WERI-Rb-1 (cell line): ENCODE measurements around the gene MAT2B.

ENCODE experiments used
- DNase-seq: peaks from one replicate; pipeline ENCODE4 v3.0.0-alpha.2; 2020
- H3K27ac ChIP-seq: fragments of 250-450 bp; sonication (Bioruptor Pico); 2 replicates; pipeline ENCODE4 v1.5.1; 2020; ENCODE audit warnings: mild to moderate bottlenecking, moderate library complexity
- H3K27me3 ChIP-seq: fragments of 250-450 bp; sonication (Bioruptor Pico); 2 replicates; pipeline ENCODE4 v1.5.1; 2021; ENCODE audit warnings: mild to moderate bottlenecking, low read depth, moderate library complexity; ENCODE audit not compliant: insufficient read depth, severe bottlenecking
- H3K36me3 ChIP-seq: fragments of 250-450 bp; sonication (Bioruptor Pico); 2 replicates; pipeline ENCODE4 v1.5.1; 2020; ENCODE audit warnings: mild to moderate bottlenecking, moderate library complexity
- H3K4me3 ChIP-seq: 2 replicates; pipeline ENCODE4 v1.5.1; 2011; ENCODE audit warnings: low read depth, mild to moderate bottlenecking, control low read depth, low read length
- H3K9me3 ChIP-seq: fragments of 250-450 bp; sonication (Bioruptor Pico); 2 replicates; pipeline ENCODE4 v1.5.1; 2021; ENCODE audit warnings: mild to moderate bottlenecking, moderate library complexity; ENCODE audit not compliant: severe bottlenecking
- TF ChIP-seq, protein P1 (sequence below): IDR thresholded peaks from 2 replicates; pipeline ENCODE4 v1.5.1; 2011; ENCODE audit warnings: low read depth, mild to moderate bottlenecking, control low read depth, inconsistent platforms, low read length

MAT2B gene

DNA sequence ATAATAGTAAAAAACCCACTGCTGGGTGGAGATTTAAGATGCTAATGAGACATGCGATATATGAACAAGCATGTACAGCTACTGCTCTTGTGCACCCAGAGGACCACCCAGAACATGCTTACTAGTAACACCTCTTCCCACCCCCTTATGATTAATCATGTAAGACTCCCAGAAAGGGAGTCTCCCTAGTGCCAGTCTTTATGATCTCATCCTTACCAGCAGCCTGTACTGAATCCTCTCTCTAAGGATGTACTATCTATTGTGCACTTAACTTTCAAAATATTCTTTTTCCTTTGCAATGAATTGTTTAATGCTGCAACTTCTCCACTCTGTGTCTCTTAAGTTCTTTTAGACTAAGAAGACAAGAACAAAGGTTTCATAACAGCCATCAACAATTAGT, 9.1 kb upstream of the MAT2B start:
- TF ChIP-seq, protein P1, sequence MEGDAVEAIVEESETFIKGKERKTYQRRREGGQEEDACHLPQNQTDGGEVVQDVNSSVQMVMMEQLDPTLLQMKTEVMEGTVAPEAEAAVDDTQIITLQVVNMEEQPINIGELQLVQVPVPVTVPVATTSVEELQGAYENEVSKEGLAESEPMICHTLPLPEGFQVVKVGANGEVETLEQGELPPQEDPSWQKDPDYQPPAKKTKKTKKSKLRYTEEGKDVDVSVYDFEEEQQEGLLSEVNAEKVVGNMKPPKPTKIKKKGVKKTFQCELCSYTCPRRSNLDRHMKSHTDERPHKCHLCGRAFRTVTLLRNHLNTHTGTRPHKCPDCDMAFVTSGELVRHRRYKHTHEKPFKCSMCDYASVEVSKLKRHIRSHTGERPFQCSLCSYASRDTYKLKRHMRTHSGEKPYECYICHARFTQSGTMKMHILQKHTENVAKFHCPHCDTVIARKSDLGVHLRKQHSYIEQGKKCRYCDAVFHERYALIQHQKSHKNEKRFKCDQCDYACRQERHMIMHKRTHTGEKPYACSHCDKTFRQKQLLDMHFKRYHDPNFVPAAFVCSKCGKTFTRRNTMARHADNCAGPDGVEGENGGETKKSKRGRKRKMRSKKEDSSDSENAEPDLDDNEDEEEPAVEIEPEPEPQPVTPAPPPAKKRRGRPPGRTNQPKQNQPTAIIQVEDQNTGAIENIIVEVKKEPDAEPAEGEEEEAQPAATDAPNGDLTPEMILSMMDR, result no peak
- no peak for DNase-seq
- peaks cover 7% of the 10 kb centered on the region; the same call in 1 of the 2 replicates for H3K36me3 ChIP-seq
- no peak overlapping the region for H3K4me3 ChIP-seq
- no peaks in the 10 kb centered on the region for H3K27me3 ChIP-seq
- H3K27ac ChIP-seq, result no peak overlapping the region
- peaks cover 2% of the 10 kb centered on the region for H3K9me3 ChIP-seq

- H3K36me3 ChIP-seq, result peaks cover 3% of the 10 kb centered on the region; the same call in 1 of the 2 replicates
- no peak for DNase-seq
- H3K4me3 ChIP-seq, result no peak overlapping the region
- no peaks in the 10 kb centered on the region for H3K27me3 ChIP-seq
- H3K27ac ChIP-seq, result no peak overlapping the region
- peaks cover 2% of the 10 kb centered on the region for H3K9me3 ChIP-seq
- TF ChIP-seq, protein P1, result no peak
These were observed 8.1 kb upstream of the MAT2B start for GRCh38 chr5:163497315-163497714.

- peaks cover 2% of the 10 kb centered on the region for H3K9me3 ChIP-seq
These were observed 6.5 kb upstream of the MAT2B start for GRCh38 chr5:163498886-163499285.

GRCh38 chr5:163502521-163502920, 2.9 kb upstream of the MAT2B start:
- Histone ChIP-seq H3K27ac (no peak overlapping the region), H3K9me3 (no peaks in the 10 kb centered on the region), H3K4me3 (no peak overlapping the region), H3K36me3 (no peaks in the 10 kb centered on the region), H3K27me3 (no peaks in the 10 kb centered on the region)
- TF ChIP-seq, protein P1, result no peak
- DNase-seq, result no peak

More at GRCh38 chr5:163498886-163499285, 6.5 kb upstream of the MAT2B start:
- DNase-seq, result no peak
- Histone ChIP-seq H3K27ac (no peak overlapping the region), H3K36me3 (no peaks in the 10 kb centered on the region), H3K27me3 (no peaks in the 10 kb centered on the region), H3K4me3 (no peak overlapping the region)
- TF ChIP-seq, protein P1, result no peak

DNA sequence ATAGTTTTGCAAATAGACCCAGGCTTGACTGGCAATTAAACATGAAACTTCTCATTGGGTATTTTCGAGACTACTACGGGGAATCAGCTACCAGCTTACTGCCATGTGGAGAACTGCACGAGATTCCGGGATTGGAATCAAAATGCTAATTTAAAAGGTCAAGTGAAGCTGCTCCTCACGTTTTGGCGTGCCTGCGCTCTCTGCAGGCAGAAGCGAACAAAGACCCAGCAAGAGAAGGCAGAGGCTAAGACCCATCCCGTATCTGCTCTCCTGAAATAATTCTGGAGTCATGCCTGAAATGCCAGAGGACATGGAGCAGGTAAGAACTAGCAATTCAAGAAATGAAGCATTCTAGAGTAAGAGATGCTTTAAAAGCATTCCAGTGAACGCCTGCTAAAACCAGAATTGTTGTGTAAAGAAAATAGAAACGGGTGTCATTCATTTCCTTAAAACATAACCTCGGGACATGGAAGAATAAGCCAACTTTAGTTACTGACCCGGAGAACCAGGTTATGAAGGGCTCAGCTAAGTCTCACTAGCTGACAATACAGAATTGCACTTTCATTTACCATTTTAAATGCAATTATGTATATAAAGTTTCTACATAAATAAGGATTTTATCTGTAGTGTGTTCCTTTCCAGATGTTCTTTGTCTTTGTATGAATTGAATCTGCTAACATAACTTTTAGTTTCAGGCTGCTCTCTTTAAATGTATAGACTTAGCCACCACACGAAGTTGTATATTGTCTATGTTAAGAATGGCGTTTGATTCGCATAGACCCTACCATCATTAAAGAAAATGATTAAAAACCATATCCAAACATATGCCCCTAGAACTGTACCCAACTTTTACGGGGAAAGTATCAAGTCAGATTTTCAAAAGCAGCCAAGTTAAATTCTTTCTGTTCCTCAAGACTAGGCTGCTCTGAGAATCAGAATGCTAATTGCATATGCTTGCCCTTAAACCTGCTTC, 2.0 kb upstream of the MAT2B start:
- Histone ChIP-seq H3K36me3 (0 out of 2 replicates have a peak, but pooled peaks cover 3% of the 10 kb centered on the region), H3K27ac (no peak overlapping the region), H3K27me3 (no peaks in the 10 kb centered on the region), H3K4me3 (no peak overlapping the region), H3K9me3 (no peaks in the 10 kb centered on the region)
- TF ChIP-seq, protein P1, result no peak
- DNase-seq, result no peak
